Fibroblast of pulmonary artery (primary cell): ENCODE data around the gene PPDPF.
"Not testable (repeated sequence)": the region's sequence is repeated elsewhere in the genome, so short reads cannot be mapped to it uniquely, and the experiment has no call there.

ENCODE experiments used
- DNase-seq: peaks from one replicate; pipeline ENCODE4 v3.0.0-alpha.2; 2010; ENCODE audit warnings: low read depth
- H3K4me3 ChIP-seq: replicated peaks from 2 replicates; pipeline ENCODE4 v1.5.1; 2011; ENCODE audit warnings: low read depth, mild to moderate bottlenecking, control low read depth, low read length, moderate library complexity
- CTCF ChIP-seq: IDR thresholded peaks from 2 replicates; pipeline ENCODE4 v1.5.1; 2011; ENCODE audit warnings: mild to moderate bottlenecking, control low read depth, low read length, inconsistent platforms; ENCODE audit errors: missing control alignments

Gene PPDPF

GRCh38 chr20:63553933-63554290 lies 33.3 kb downstream of the PPDPF start, which contains the start of gene FNDC11:
TSS of gene FNDC11 (plus strand) at chr20:63554159. CDS start at chr20:63555664, 1,505 bp downstream.
- peak within 1 kb of the TSS; percentile 66 for H3K4me3 ChIP-seq
- peak; percentile 26 for DNase-seq
- no peak for TF ChIP-seq CTCF

GRCh38 chr20:63554361-63555278 lies 34.1 kb downstream of the PPDPF start:
- TF ChIP-seq CTCF, result no peak
- H3K4me3 ChIP-seq, result peak overlapping the region; percentile 66
- no peak for DNase-seq

- TF ChIP-seq CTCF, result no peak
- DNase-seq, result no peak
- H3K4me3 ChIP-seq, result no peak overlapping the region
Measured at GRCh38 chr20:63555661-63556381, 35.3 kb downstream of the PPDPF start.

GRCh38 chr20:63556873-63557478 lies 36.4 kb downstream of the PPDPF start:
- no peak overlapping the region for H3K4me3 ChIP-seq
- DNase-seq, result no peak
- no peak for TF ChIP-seq CTCF

- no peak for TF ChIP-seq CTCF
- no peak overlapping the region for H3K4me3 ChIP-seq
- no peak for DNase-seq
Measured at GRCh38 chr20:63557481-63557891, 36.9 kb downstream of the PPDPF start.

- no peak for DNase-seq
- no peak overlapping the region for H3K4me3 ChIP-seq
- no peak for TF ChIP-seq CTCF
Measured at GRCh38 chr20:63558804-63559484, 38.4 kb downstream of the PPDPF start.

GRCh38 chr20:63559485-63560332 lies 39.1 kb downstream of the PPDPF start:
- not testable (repeated sequence) for H3K4me3 ChIP-seq, DNase-seq
